H9 (cell line): ENCODE measurements around the gene NDE1. TPM values are rescaled to one million over a fixed set of nuclear protein-coding genes. Genes with fewer than 3 reads are reported as not detected.
A peak's percentile ranks its signal among the peaks of the same experiment; 100 is the strongest.

Experiments used
- DNase-seq: peaks from one replicate; pipeline ENCODE4 v3.0.0-alpha.2; 2017
- H2AFZ ChIP-seq: one replicate; pipeline ENCODE4 v1.6.1; 2013; ENCODE audit warnings: mild to moderate bottlenecking, low read length, control low read depth, moderate library complexity
- H2AK5ac ChIP-seq: 2 replicates; pipeline ENCODE4 v1.6.1; 2013; ENCODE audit warnings: low read length, control low read depth, mixed read lengths; ENCODE audit not compliant: insufficient read length
- H2BK120ac ChIP-seq: one replicate; pipeline ENCODE4 v1.6.1; 2013; ENCODE audit warnings: low read depth, mild to moderate bottlenecking, low read length, control low read depth, inconsistent platforms; ENCODE audit not compliant: poor library complexity, severe bottlenecking
- H2BK12ac ChIP-seq: 2 replicates; pipeline ENCODE4 v1.6.1; 2013; ENCODE audit warnings: low read length, control low read depth, mixed read lengths, low read depth; ENCODE audit not compliant: insufficient read length
- H2BK15ac ChIP-seq: 2 replicates; pipeline ENCODE4 v1.6.1; 2013; ENCODE audit warnings: low read depth, low read length, control low read depth
- H2BK20ac ChIP-seq: one replicate; pipeline ENCODE4 v1.6.1; 2013; ENCODE audit warnings: low read depth, mild to moderate bottlenecking, low read length, control low read depth, inconsistent platforms; ENCODE audit not compliant: poor library complexity, severe bottlenecking
- H2BK5ac ChIP-seq: 2 replicates; pipeline ENCODE4 v1.6.1; 2013; ENCODE audit warnings: low read length, control low read depth, mixed read lengths; ENCODE audit not compliant: insufficient read length
- H3K14ac ChIP-seq: 2 replicates; pipeline ENCODE4 v1.6.1; 2013; ENCODE audit warnings: low read length, control low read depth; ENCODE audit not compliant: insufficient read depth
- H3K18ac ChIP-seq: 2 replicates; pipeline ENCODE4 v1.6.1; 2013; ENCODE audit warnings: low read depth, mild to moderate bottlenecking, mixed read lengths, low read length, control low read depth; ENCODE audit not compliant: insufficient read length
- H3K23ac ChIP-seq: 2 replicates; pipeline ENCODE4 v1.6.1; 2013; ENCODE audit warnings: low read length, control low read depth, mixed read lengths, low read depth; ENCODE audit not compliant: insufficient read length
- H3K23me2 ChIP-seq: 2 replicates; pipeline ENCODE4 v1.6.1; 2013; ENCODE audit warnings: low read depth, mild to moderate bottlenecking, mixed read lengths, low read length, control low read depth; ENCODE audit not compliant: insufficient read length, poor library complexity, severe bottlenecking
- H3K27ac ChIP-seq: 2 replicates; pipeline ENCODE4 v1.5.1; 2013; ENCODE audit warnings: low read length, control low read depth, mixed read lengths, low read depth; ENCODE audit not compliant: insufficient read length
- H3K27me3 ChIP-seq: 2 replicates; pipeline ENCODE4 v1.6.1; 2013; ENCODE audit warnings: low read length, control low read depth, inconsistent platforms; ENCODE audit not compliant: insufficient read depth
- H3K4ac ChIP-seq: 2 replicates; pipeline ENCODE4 v1.6.1; 2013; ENCODE audit warnings: low read depth, mild to moderate bottlenecking, control low read depth, inconsistent platforms, low read length, moderate library complexity
- H3K4me1 ChIP-seq: 2 replicates; pipeline ENCODE4 v1.6.1; 2013; ENCODE audit warnings: low read length, control low read depth, inconsistent platforms; ENCODE audit not compliant: insufficient read depth
- H3K4me2 ChIP-seq: 2 replicates; pipeline ENCODE4 v1.6.1; 2013; ENCODE audit warnings: low read length, control low read depth, mixed read lengths; ENCODE audit not compliant: insufficient read length, insufficient read depth
- H3K56ac ChIP-seq: 2 replicates; pipeline ENCODE4 v1.6.1; 2013; ENCODE audit warnings: low read depth, mild to moderate bottlenecking, mixed read lengths, low read length, control low read depth; ENCODE audit not compliant: insufficient read length
- H3K79me1 ChIP-seq: 2 replicates; pipeline ENCODE4 v1.6.1; 2013; ENCODE audit warnings: low read depth, mild to moderate bottlenecking, moderate library complexity, low read length, control low read depth, inconsistent platforms; ENCODE audit not compliant: insufficient read depth, poor library complexity, severe bottlenecking
- H3K79me2 ChIP-seq: 2 replicates; pipeline ENCODE4 v1.6.1; 2013; ENCODE audit warnings: low read length, control low read depth, inconsistent platforms; ENCODE audit not compliant: insufficient read depth
- H3K9ac ChIP-seq: 2 replicates; pipeline ENCODE4 v1.6.1; 2013; ENCODE audit warnings: low read length, control low read depth, mixed read lengths; ENCODE audit not compliant: insufficient read length; ENCODE audit errors: extremely low read depth
- H3K9me3 ChIP-seq: one replicate; pipeline ENCODE4 v1.6.1; 2013; ENCODE audit warnings: low read depth, low read length, inconsistent platforms; ENCODE audit not compliant: control insufficient read depth
- H3T11ph ChIP-seq: one replicate; pipeline ENCODE4 v1.6.1; 2013; ENCODE audit warnings: mild to moderate bottlenecking, low read length, control low read depth, inconsistent platforms
- H4K20me1 ChIP-seq: one replicate; pipeline ENCODE4 v1.6.1; 2013; ENCODE audit not compliant: control insufficient read depth, insufficient read length, insufficient read depth
- H4K5ac ChIP-seq: 2 replicates; pipeline ENCODE4 v1.6.1; 2013; ENCODE audit warnings: low read depth, mild to moderate bottlenecking, mixed read lengths, low read length, control low read depth; ENCODE audit not compliant: insufficient read length
- H4K8ac ChIP-seq: replicated peaks from 2 replicates; pipeline ENCODE4 v1.6.1; 2013; ENCODE audit warnings: low read length, control low read depth, mixed read lengths, low read depth; ENCODE audit not compliant: insufficient read length
- H4K91ac ChIP-seq: 2 replicates; pipeline ENCODE4 v1.6.1; 2013; ENCODE audit warnings: low read depth, mild to moderate bottlenecking, moderate library complexity, mixed read lengths, low read length, control low read depth; ENCODE audit not compliant: insufficient read length
- H3K27ac Mint-ChIP-seq, 3 experiments: 2 replicates in 2 of 3; 3 replicates in 1 of 3; pipeline ENCODE4 v1.8.0; 2020 to 2021; ENCODE audit warnings: mixed read lengths in 3 of 3, mild to moderate bottlenecking in 1 of 3, moderate library complexity in 1 of 3
- H3K27me3 Mint-ChIP-seq: 2 replicates; pipeline ENCODE4 v1.8.0; 2021; ENCODE audit warnings: low read depth, mild to moderate bottlenecking, moderate library complexity, mixed read lengths
- H3K36me3 Mint-ChIP-seq, 3 experiments: 2 replicates in 2 of 3; 3 replicates in 1 of 3; pipeline ENCODE4 v1.8.0; 2020 to 2021; ENCODE audit warnings: low read depth in 3 of 3, mixed read lengths in 3 of 3; ENCODE audit not compliant: insufficient read depth in 1 of 3
- H3K4me1 Mint-ChIP-seq, 2 experiments: 2 replicates each; pipeline ENCODE4 v1.8.0; 2020; ENCODE audit warnings: mixed read lengths in 2 of 2
- H3K4me3 Mint-ChIP-seq, 2 experiments: 2 replicates in 1 of 2; 3 replicates in 1 of 2; pipeline ENCODE4 v1.8.0; 2020 to 2021; ENCODE audit warnings: mild to moderate bottlenecking in 2 of 2, mixed read lengths in 2 of 2, moderate library complexity in 1 of 2
- H3K9me3 Mint-ChIP-seq, 2 experiments: 2 replicates in 1 of 2; 3 replicates in 1 of 2; pipeline ENCODE4 v1.8.0; 2020; ENCODE audit warnings: mild to moderate bottlenecking in 2 of 2, mixed read lengths in 2 of 2, moderate library complexity in 1 of 2
- WGBS: extraction: QIAGEN DNeasy Blood & Tissue Kit; methylation state at CpG from one replicate; pipeline ENCODE4 v1.1.7; 2013; ENCODE audit warnings: missing lambda C conversion rate, low lambda C conversion rate, mixed read lengths; ENCODE audit not compliant: insufficient read length; ENCODE audit errors: extremely low coverage; 5-methylcytosine and 5-hydroxymethylcytosine counted together
- long read RNA-seq: library from polyadenylated mRNA; unstranded; transcript quantifications from one replicate; pipeline ENCODE4 v2.0.0, GENCODE V29; 2020
- total RNA-seq: library from RNA; stranded (reverse); gene quantifications from 2 replicates; pipeline ENCODE4 v1.2.1, GENCODE V29; 2021
- TF ChIP-seq, protein P1 (sequence below): fragments of 200-600 bp; sonication (generic); conservative IDR thresholded peaks from 3 replicates; pipeline ENCODE4 v1.8.0; 2021; ENCODE audit warnings: antibody characterized with exemption, mild to moderate bottlenecking

The NDE1 gene, protein sequence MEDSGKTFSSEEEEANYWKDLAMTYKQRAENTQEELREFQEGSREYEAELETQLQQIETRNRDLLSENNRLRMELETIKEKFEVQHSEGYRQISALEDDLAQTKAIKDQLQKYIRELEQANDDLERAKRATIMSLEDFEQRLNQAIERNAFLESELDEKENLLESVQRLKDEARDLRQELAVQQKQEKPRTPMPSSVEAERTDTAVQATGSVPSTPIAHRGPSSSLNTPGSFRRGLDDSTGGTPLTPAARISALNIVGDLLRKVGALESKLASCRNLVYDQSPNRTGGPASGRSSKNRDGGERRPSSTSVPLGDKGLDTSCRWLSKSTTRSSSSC
- 45.9 and 49.6 TPM in 2 replicates for total RNA-seq
- long read RNA-seq, transcript NDE1-201 (9 exons, 3,221 nt), result major isoform, 53 of 120 reads
- long read RNA-seq, partial matches to known transcripts, result 6 of 120 reads
- long read RNA-seq, other reads (novel, unspliced or antisense), result 61 of 120 reads

DNA sequence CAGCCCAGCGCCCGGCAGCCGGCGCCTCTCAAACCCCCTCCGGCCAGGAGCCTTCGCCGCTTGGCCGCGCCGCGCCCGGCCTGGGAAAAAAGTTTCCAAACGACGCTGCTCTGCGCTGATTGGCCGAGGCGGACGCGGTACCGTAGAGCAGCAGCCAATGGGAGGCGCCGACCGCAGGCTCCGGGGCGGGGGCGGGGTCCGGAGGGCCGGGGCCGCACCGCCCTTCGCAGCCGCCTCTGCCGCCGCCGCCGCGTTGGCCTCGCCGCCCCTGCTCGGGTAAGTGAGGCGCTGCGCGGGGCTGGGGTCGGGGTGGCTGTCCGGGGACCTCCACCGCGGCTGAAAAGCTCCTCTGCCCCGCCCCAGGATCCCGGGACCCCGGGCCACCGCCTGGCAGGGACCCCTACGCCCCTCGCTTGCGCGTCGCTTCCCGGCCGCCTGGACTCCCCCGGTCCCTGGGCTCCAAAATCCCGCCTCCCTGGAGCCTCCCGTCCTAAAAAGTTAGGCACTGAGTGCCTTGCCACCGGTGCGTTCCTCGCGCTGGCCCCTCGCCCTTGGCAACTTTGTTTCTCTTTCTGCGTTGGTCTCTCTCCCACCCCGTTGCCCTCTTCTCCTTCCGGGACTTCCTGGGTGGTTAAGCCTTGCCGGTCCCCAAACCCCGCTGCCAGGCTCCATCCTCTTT, at the start of gene NDE1:
TSS of gene NDE1 (plus strand) at position 227 of the 679 bp plus-strand sequence. CDS start 14,534 bp downstream, outside the sequence.
- Histone ChIP-seq H3K79me1 (peaks cover 8% of the 10 kb centered on the region), H3K4me2 (peak within 1 kb of the TSS; percentile 92), H2BK12ac (no peak within 1 kb of the TSS), H2BK120ac (no peak within 1 kb of the TSS), H3K14ac (peak within 1 kb of the TSS; percentile 76; the same call in 1 of the 2 replicates), H3K23ac (no peak within 1 kb of the TSS), H3K27ac (no peak within 1 kb of the TSS), H3T11ph (no peak within 1 kb of the TSS), H2AK5ac (no peak within 1 kb of the TSS), H2BK5ac (no peak within 1 kb of the TSS), H3K23me2 (peaks cover 6% of the 10 kb centered on the region), H3K79me2 (no peaks in the 10 kb centered on the region), H2AFZ (peak within 1 kb of the TSS; percentile 27), H3K56ac (no peak within 1 kb of the TSS), H3K9me3 (no peaks in the 10 kb centered on the region), H3K27me3 (no peaks in the 10 kb centered on the region), H3K18ac (peak within 1 kb of the TSS; percentile 69), H4K91ac (no peak within 1 kb of the TSS), H3K4me1 (no peaks in the 10 kb centered on the region), H4K8ac (no peak within 1 kb of the TSS), H4K5ac (no peak within 1 kb of the TSS), H2BK15ac (no peak within 1 kb of the TSS), H3K4ac (no peak within 1 kb of the TSS), H3K9ac (peak within 1 kb of the TSS; percentile 50), H4K20me1 (peaks cover 2% of the 10 kb centered on the region), H2BK20ac (no peak within 1 kb of the TSS)
- peak within 1 kb of the TSS; percentile 86 to 97 (median 94) for H3K27ac Mint-ChIP-seq
- WGBS, result no CpG with 5 or more reads among the region's 71 CpGs
- H3K36me3 Mint-ChIP-seq, result peaks cover 0 to 11% (median 6%) of the 10 kb centered on the region in 3 experiments; a peak in 4 of 7 replicates
- DNase-seq, result peak; percentile 92
- H3K9me3 Mint-ChIP-seq, result 0 out of 5 replicates have a peak, but pooled peaks cover 0 to 2% of the 10 kb centered on the region in 2 experiments
- no peaks in the 10 kb centered on the region for H3K27me3 Mint-ChIP-seq
- H3K4me3 Mint-ChIP-seq, result peak within 1 kb of the TSS; percentile 98 to 100
- peaks cover 7 to 9% of the 10 kb centered on the region in 2 experiments; a peak in 3 of 4 replicates for H3K4me1 Mint-ChIP-seq
- TF ChIP-seq, protein P1, sequence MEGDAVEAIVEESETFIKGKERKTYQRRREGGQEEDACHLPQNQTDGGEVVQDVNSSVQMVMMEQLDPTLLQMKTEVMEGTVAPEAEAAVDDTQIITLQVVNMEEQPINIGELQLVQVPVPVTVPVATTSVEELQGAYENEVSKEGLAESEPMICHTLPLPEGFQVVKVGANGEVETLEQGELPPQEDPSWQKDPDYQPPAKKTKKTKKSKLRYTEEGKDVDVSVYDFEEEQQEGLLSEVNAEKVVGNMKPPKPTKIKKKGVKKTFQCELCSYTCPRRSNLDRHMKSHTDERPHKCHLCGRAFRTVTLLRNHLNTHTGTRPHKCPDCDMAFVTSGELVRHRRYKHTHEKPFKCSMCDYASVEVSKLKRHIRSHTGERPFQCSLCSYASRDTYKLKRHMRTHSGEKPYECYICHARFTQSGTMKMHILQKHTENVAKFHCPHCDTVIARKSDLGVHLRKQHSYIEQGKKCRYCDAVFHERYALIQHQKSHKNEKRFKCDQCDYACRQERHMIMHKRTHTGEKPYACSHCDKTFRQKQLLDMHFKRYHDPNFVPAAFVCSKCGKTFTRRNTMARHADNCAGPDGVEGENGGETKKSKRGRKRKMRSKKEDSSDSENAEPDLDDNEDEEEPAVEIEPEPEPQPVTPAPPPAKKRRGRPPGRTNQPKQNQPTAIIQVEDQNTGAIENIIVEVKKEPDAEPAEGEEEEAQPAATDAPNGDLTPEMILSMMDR, result no peak
